Activated B cell treated with CpG ODN at 0.5 μM for 24 hours (primary cell): ENCODE results near the gene FURIN. TPM values are rescaled to one million over a fixed set of nuclear protein-coding genes. Genes with fewer than 3 reads are reported as not detected.
"Not testable (repeated sequence)": the region's sequence is repeated elsewhere in the genome, so short reads cannot be mapped to it uniquely, and the experiment has no call there.

Source experiments
- ATAC-seq: fragments of 200-7000 bp; cut with Tn5 transposase; one replicate; pipeline ENCODE4 v1.10.0; 2021; ENCODE audit warnings: low read depth, mild to moderate bottlenecking, moderate library complexity
- CTCF ChIA-PET: fragments of 350-600 bp; sonication (Branson Sonifier 250); formaldehyde crosslinking; loops from one replicate; lab custom pipeline; 2021; ENCODE audit warnings: antibody characterized with exemption; lab: Charles Lee
- POLR2A ChIA-PET: fragments of 350-600 bp; sonication (Branson Sonifier 250); formaldehyde crosslinking; loops from one replicate; lab custom pipeline; 2021; ENCODE audit warnings: antibody characterized with exemption; lab: Charles Lee
- DNase-seq: peaks from one replicate; pipeline ENCODE4 v3.0.0; 2022
- H3K27ac Mint-ChIP-seq: one replicate; pipeline ENCODE4 v1.8.0; 2020; ENCODE audit warnings: mixed read lengths
- H3K27me3 Mint-ChIP-seq: one replicate; pipeline ENCODE4 v1.8.0; 2021; ENCODE audit warnings: mixed read lengths
- H3K36me3 Mint-ChIP-seq: one replicate; pipeline ENCODE4 v1.8.0; 2021; ENCODE audit warnings: low read depth, mixed read lengths
- H3K4me1 Mint-ChIP-seq: one replicate; pipeline ENCODE4 v1.8.0; 2021; ENCODE audit warnings: mixed read lengths
- H3K4me3 Mint-ChIP-seq: one replicate; pipeline ENCODE4 v1.8.0; 2020; ENCODE audit warnings: mild to moderate bottlenecking, mixed read lengths
- H3K9me3 Mint-ChIP-seq: one replicate; pipeline ENCODE4 v1.8.0; 2020; ENCODE audit warnings: mixed read lengths
- CTCF ChIP-seq: fragments of 200-600 bp; IDR thresholded peaks from one replicate; pipeline ENCODE4 v1.8.0; 2022; ENCODE audit warnings: antibody characterized with exemption, mild to moderate bottlenecking
- intact Hi-C: fragments of 100-400 bp; cut with micrococcal nuclease; formaldehyde crosslinking; loops from one replicate; pipeline ENCODE4 v1.15.1; 2024
- total RNA-seq: library from RNA; stranded (reverse); gene quantifications from 2 replicates; pipeline ENCODE4 v1.2.3, GENCODE V29; 2022

FURIN gene
- total RNA-seq, 1 donor from 2014 or later: 46.5 TPM

- POLR2A ChIA-PET: interaction anchor here (0.5 to 1.2 kb wide), 5 partner anchors 10 to 138 kb away, joined by 3 to 6 read pairs (median 3); partner anchors contain the start of gene FES
- H3K4me3 Mint-ChIP-seq: no peak overlapping the region
- peaks cover 33% of the 10 kb centered on the region for H3K36me3 Mint-ChIP-seq
- CTCF ChIA-PET: interaction anchor here (0.9 to 1.2 kb wide), 2 partner anchors 12 to 56 kb away, joined by 3 to 4 read pairs; no protein-coding TSS in a partner anchor
- H3K9me3 Mint-ChIP-seq: no peaks in the 10 kb centered on the region
- no peaks in the 10 kb centered on the region for H3K27me3 Mint-ChIP-seq
- H3K4me1 Mint-ChIP-seq: peaks cover 33% of the 10 kb centered on the region
- ATAC-seq: no peak
- no peak for DNase-seq
- intact Hi-C loops: loop anchor here (5.0 kb wide), 1 partner anchor 157 kb away; the partner anchor contains the start of gene BLM
- TF ChIP-seq CTCF: no peak
- no peak overlapping the region for H3K27ac Mint-ChIP-seq
Measured at GRCh38 chr15:90873998-90874605, 5.7 kb downstream of the FURIN start.

- Mint-ChIP-seq H3K4me1 (peaks cover 24% of the 10 kb centered on the region), H3K36me3 (peaks cover 41% of the 10 kb centered on the region)
- intact Hi-C loops: loop anchor here (5.0 kb wide), 1 partner anchor 158 kb away; the partner anchor contains the start of gene BLM
- ATAC-seq, POLR2A ChIA-PET, DNase-seq, H3K27me3 Mint-ChIP-seq, H3K27ac Mint-ChIP-seq, H3K9me3 Mint-ChIP-seq, H3K4me3 Mint-ChIP-seq, CTCF ChIA-PET: not testable (repeated sequence)
Measured at GRCh38 chr15:90874986-90875385, 6.6 kb downstream of the FURIN start.

- CTCF ChIA-PET: no interaction called here
- no peak overlapping the region for H3K4me3 Mint-ChIP-seq
- peaks cover 46% of the 10 kb centered on the region for H3K36me3 Mint-ChIP-seq
Measured at GRCh38 chr15:90875549-90875981, 7.2 kb downstream of the FURIN start.

GRCh38 chr15:90876046-90876445 lies 7.7 kb downstream of the FURIN start:
- intact Hi-C loops: no loop called here
- H3K4me3 Mint-ChIP-seq: no peak overlapping the region
- no peaks in the 10 kb centered on the region for H3K27me3 Mint-ChIP-seq
- ATAC-seq: no peak
- no peaks in the 10 kb centered on the region for H3K9me3 Mint-ChIP-seq
- CTCF ChIA-PET: no interaction called here
- TF ChIP-seq CTCF: no peak
- peaks cover 14% of the 10 kb centered on the region for H3K4me1 Mint-ChIP-seq
- no peak overlapping the region for H3K27ac Mint-ChIP-seq
- peaks cover 48% of the 10 kb centered on the region for H3K36me3 Mint-ChIP-seq
- DNase-seq: no peak
- POLR2A ChIA-PET: interaction anchor here (1.4 kb wide), 1 partner anchor 33 kb away, joined by 3 read pairs; no protein-coding TSS in a partner anchor

More at GRCh38 chr15:90875549-90875981, 7.2 kb downstream of the FURIN start:
- Mint-ChIP-seq H3K27me3 (no peaks in the 10 kb centered on the region), H3K9me3 (no peaks in the 10 kb centered on the region), H3K27ac (no peak overlapping the region), H3K4me1 (peaks cover 18% of the 10 kb centered on the region)
- ATAC-seq (no peak), DNase-seq (no peak)
- TF ChIP-seq CTCF: no peak
- intact Hi-C loops: no loop called here
- POLR2A ChIA-PET: interaction anchor here (1.4 kb wide), 1 partner anchor 33 kb away, joined by 3 read pairs; no protein-coding TSS in a partner anchor

- intact Hi-C loops: no loop called here
- CTCF ChIA-PET: no interaction called here
Measured at GRCh38 chr15:90876512-90877170, 8.3 kb downstream of the FURIN start.

More at GRCh38 chr15:90876512-90877170, 8.3 kb downstream of the FURIN start:
- Mint-ChIP-seq H3K4me3 (no peak overlapping the region), H3K36me3 (peaks cover 49% of the 10 kb centered on the region), H3K27ac (no peak overlapping the region), H3K4me1 (peaks cover 14% of the 10 kb centered on the region), H3K9me3 (no peaks in the 10 kb centered on the region), H3K27me3 (no peaks in the 10 kb centered on the region)
- DNase-seq (no peak), ATAC-seq (no peak)
- POLR2A ChIA-PET: interaction anchor here (1.4 kb wide), 1 partner anchor 34 kb away, joined by 3 read pairs; no protein-coding TSS in a partner anchor
- TF ChIP-seq CTCF: no peak
